ENCODE data around the gene ZNF805. TPM values are rescaled to one million over a fixed set of nuclear protein-coding genes. Genes with fewer than 3 reads are reported as not detected.
A peak's percentile ranks its signal among the peaks of the same experiment; 100 is the strongest.

ZNF805 gene
- total and polyA plus RNA-seq, 2 of the 13 experiments (the other 11 are each of a cell fraction or from before 2014, with no cell fraction given): 5.1 to 12.8 TPM

DNA sequence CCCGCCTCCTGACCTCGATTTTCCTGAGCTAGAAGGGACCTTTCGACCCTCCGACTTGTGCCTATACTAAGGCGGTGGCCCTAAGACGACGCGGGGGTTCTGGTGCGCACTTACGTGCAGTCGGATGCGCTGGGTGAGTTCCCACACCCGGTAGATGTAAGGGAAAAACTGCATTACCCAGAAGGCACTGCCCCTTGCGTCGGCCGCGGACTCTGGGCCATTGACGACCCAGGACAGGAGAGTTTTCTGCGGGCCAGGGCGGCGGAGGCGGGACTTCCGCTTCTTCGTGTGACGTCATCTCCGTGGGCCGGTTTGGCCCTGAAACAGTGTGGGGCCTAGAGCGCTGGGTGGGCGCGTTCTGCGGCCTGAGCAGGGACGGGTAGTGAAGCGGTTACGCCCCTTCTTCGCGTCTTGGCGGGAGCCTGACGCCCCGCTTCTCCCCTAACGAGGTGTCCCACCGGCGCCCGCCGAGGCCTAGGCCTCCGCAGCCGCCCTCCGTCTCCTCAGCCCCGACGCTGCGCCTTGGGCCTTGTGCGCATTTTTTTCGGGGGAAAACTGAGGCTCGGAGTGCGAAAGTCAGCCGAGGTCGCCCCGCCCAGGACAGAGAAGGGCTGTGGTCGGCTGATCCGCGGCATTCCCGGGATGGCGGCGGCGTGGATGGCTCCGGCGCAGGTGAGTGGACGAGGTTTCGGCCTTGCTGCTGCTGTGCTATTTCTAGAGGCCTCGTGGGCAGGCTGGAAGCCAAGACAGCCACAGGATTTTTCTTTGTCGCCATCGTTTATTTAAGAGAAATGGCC lies 39.9 kb downstream of the ZNF805 start, which contains the start of gene ZNF460 (continued):
- TF ChIP-seq, protein P1, sequence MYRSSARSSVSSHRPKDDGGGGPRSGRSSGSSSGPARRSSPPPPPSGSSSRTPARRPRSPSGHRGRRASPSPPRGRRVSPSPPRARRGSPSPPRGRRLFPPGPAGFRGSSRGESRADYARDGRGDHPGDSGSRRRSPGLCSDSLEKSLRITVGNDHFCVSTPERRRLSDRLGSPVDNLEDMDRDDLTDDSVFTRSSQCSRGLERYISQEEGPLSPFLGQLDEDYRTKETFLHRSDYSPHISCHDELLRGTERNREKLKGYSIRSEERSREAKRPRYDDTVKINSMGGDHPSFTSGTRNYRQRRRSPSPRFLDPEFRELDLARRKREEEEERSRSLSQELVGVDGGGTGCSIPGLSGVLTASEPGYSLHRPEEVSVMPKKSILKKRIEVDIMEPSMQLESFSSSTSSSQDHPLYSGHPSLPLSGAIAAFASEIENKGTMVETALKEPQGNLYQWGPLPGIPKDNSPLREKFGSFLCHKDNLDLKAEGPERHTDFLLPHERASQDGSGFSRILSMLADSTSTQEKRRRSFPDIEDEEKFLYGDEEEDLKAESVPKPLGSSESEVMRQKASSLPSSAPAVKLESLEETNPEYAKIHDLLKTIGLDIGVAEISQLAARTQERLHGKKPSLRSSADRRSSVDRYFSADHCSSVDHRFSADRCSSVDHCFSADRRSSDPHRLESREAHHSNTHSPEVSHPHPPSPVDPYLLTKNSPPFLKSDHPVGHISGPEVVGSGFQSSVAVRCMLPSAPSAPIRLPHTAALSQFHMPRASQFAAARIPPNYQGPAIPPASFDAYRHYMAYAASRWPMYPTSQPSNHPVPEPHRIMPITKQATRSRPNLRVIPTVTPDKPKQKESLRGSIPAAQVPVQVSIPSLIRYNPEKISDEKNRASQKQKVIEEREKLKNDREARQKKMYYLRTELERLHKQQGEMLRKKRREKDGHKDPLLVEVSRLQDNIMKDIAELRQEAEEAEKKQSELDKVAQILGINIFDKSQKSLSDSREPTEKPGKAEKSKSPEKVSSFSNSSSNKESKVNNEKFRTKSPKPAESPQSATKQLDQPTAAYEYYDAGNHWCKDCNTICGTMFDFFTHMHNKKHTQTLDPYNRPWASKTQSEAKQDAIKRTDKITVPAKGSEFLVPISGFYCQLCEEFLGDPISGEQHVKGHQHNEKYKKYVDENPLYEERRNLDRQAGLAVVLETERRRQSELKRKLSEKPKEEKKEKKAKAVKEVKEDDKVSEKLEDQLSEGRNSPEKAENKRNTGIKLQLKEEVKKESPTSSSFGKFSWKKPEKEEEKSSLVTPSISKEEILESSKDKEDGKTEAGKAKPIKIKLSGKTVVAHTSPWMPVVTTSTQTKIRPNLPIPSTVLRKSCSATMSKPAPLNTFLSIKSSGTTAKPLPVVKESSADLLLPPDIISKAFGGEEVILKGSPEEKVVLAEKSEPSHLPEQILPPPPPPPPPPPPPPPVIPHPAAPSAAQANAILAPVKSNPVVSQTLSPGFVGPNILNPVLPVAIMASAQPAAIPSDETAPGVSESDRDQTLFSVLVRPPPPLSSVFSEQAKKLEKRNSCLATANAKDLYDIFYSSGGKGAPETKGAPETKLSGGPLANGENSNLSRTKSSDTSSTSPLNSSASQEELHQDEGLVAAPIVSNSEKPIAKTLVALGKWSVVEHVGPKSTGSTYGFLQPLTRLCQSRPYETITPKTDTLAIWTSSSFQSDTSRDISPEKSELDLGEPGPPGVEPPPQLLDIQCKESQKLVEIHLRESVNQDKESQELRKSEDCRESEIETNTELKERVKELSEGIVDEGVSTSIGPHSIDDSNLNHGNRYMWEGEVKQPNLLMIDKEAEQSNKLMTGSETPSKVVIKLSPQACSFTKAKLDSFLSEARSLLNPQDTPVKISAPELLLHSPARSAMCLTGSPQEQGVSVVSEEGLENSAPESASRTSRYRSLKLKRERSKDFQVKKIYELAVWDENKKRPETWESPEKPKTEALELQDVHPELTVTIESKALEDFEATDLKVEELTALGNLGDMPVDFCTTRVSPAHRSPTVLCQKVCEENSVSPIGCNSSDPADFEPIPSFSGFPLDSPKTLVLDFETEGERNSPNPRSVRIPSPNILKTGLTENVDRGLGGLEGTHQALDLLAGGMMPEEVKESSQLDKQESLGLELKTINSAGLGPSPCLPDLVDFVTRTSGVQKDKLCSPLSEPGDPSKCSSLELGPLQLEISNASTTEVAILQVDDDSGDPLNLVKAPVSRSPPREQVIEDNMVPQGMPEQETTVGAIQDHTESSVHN (CRISPR knock-in tag; IDR thresholded peaks at IDR 0.05): peak; percentile 48; the same call in 1 of the 2 replicates
- peak; percentile 74; the same call in 1 of the 3 replicates for TF ChIP-seq MXI1 (IDR thresholded peaks at IDR 0.05; ENCODE audit: borderline replicate concordance, low read depth, low read length)
- no peak for TF ChIP-seq CEBPB (IDR thresholded peaks at IDR 0.05; ENCODE audit: borderline replicate concordance, low read depth, low read length)
- TF ChIP-seq REXO4 (CRISPR knock-in tag; IDR thresholded peaks at IDR 0.05; ENCODE audit: borderline replicate concordance): no peak
- no peak for TF ChIP-seq SMAD9 (CRISPR knock-in tag; IDR thresholded peaks at IDR 0.05)
- TF ChIP-seq SALL2 (CRISPR knock-in tag; IDR thresholded peaks at IDR 0.05): peak; percentile 21; the same call in 1 of the 2 replicates
- TF ChIP-seq, protein P2, sequence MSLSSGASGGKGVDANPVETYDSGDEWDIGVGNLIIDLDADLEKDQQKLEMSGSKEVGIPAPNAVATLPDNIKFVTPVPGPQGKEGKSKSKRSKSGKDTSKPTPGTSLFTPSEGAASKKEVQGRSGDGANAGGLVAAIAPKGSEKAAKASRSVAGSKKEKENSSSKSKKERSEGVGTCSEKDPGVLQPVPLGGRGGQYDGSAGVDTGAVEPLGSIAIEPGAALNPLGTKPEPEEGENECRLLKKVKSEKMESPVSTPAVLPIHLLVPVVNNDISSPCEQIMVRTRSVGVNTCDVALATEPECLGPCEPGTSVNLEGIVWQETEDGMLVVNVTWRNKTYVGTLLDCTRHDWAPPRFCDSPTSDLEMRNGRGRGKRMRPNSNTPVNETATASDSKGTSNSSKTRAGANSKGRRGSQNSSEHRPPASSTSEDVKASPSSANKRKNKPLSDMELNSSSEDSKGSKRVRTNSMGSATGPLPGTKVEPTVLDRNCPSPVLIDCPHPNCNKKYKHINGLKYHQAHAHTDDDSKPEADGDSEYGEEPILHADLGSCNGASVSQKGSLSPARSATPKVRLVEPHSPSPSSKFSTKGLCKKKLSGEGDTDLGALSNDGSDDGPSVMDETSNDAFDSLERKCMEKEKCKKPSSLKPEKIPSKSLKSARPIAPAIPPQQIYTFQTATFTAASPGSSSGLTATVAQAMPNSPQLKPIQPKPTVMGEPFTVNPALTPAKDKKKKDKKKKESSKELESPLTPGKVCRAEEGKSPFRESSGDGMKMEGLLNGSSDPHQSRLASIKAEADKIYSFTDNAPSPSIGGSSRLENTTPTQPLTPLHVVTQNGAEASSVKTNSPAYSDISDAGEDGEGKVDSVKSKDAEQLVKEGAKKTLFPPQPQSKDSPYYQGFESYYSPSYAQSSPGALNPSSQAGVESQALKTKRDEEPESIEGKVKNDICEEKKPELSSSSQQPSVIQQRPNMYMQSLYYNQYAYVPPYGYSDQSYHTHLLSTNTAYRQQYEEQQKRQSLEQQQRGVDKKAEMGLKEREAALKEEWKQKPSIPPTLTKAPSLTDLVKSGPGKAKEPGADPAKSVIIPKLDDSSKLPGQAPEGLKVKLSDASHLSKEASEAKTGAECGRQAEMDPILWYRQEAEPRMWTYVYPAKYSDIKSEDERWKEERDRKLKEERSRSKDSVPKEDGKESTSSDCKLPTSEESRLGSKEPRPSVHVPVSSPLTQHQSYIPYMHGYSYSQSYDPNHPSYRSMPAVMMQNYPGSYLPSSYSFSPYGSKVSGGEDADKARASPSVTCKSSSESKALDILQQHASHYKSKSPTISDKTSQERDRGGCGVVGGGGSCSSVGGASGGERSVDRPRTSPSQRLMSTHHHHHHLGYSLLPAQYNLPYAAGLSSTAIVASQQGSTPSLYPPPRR (CRISPR knock-in tag; IDR thresholded peaks at IDR 0.05; ENCODE audit: borderline replicate concordance): 0 out of 2 replicates have a peak, but pooled peaks have one; percentile 30
- TF ChIP-seq, protein P3, sequence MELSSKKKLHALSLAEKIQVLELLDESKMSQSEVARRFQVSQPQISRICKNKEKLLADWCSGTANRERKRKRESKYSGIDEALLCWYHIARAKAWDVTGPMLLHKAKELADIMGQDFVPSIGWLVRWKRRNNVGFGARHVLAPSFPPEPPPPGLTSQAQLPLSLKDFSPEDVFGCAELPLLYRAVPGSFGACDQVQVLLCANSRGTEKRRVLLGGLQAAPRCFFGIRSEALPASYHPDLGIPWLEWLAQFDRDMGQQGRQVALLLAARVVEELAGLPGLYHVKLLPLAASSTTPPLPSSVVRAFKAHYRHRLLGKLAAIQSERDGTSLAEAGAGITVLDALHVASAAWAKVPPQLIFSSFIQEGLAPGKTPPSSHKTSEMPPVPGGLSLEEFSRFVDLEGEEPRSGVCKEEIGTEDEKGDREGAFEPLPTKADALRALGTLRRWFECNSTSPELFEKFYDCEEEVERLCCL (CRISPR knock-in tag; IDR thresholded peaks at IDR 0.05; ENCODE audit: borderline replicate concordance): no peak
- peak; percentile 36; the same call in 1 of the 2 replicates for TF ChIP-seq ZNF777 (CRISPR knock-in tag; IDR thresholded peaks at IDR 0.05)

Data from HepG2 (cell line).